Measurements from ENCODE around the gene ZFR2. TPM values are rescaled to one million over a fixed set of nuclear protein-coding genes. Genes with fewer than 3 reads are reported as not detected.

The ZFR2 gene
- total RNA-seq, 4 donors from 2014 or later: 0.13 TPM; not detected in 3

DNA sequence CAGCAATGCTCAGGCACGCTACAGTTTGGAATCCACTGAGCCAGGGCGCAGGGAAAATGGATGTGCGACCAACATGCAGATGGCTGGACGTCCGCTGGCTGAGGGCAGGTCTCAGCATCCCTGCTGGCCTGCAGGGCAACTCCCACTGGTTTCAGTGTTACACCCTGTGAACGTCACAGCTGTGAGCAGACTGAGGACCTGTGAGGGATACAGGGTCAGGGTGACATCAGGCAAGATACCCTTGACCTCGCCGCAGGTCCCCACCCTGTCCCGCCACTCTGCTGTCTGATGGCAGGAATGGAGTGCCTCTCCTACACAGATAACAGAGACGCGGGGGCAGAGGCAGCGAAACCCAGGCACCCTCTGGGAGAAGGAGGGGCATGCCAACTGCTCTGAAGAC, 19.1 kb downstream of the ZFR2 start:
- no peak overlapping the region for H3K4me3 ChIP-seq (ENCODE audit: low read depth, poor library complexity, severe bottlenecking)
- intact Hi-C loops (cut with DNase I; ENCODE audit: low total_unique reads): no loop called here
- WGBS, 2 donors: 81 to 83% methylated on average over 12 of the region's 12 CpGs
- no peak for TF ChIP-seq POLR2A (IDR thresholded peaks at IDR 0.05)
- TF ChIP-seq, protein P1, sequence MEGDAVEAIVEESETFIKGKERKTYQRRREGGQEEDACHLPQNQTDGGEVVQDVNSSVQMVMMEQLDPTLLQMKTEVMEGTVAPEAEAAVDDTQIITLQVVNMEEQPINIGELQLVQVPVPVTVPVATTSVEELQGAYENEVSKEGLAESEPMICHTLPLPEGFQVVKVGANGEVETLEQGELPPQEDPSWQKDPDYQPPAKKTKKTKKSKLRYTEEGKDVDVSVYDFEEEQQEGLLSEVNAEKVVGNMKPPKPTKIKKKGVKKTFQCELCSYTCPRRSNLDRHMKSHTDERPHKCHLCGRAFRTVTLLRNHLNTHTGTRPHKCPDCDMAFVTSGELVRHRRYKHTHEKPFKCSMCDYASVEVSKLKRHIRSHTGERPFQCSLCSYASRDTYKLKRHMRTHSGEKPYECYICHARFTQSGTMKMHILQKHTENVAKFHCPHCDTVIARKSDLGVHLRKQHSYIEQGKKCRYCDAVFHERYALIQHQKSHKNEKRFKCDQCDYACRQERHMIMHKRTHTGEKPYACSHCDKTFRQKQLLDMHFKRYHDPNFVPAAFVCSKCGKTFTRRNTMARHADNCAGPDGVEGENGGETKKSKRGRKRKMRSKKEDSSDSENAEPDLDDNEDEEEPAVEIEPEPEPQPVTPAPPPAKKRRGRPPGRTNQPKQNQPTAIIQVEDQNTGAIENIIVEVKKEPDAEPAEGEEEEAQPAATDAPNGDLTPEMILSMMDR (IDR thresholded peaks at IDR 0.05): no peak
- DNase-seq (ENCODE audit: low spot score in 2 of 2): no peak

DNA sequence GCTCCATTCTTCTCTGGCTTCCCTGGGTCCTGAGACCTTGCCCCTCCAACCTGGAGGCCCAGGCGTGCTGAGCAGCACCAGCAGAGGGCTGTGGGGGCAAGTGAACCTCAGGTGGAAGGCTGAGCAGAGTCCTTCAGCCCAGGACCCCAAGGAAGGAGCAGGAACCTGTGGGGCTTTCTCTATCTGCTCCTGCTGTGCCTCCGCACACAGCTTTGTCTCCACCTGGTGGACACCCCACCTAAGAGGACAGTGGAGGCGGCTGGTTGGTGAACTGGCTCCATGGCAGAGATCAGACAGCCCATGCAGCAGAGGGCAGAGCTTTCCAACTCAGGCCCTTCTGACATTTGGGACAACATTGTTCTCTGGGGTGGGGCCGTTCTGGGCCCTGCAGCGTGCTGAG, 19.7 kb downstream of the ZFR2 start:
- WGBS, 2 donors: 57 to 63% methylated on average over 5 of the region's 5 CpGs
- TF ChIP-seq, protein P1 (IDR thresholded peaks at IDR 0.05): no peak
- no peak for TF ChIP-seq POLR2A (IDR thresholded peaks at IDR 0.05)
- no peak for DNase-seq (ENCODE audit: low spot score in 2 of 2)
- intact Hi-C loops (cut with DNase I; ENCODE audit: low total_unique reads): no loop called here
- no peak overlapping the region for H3K4me3 ChIP-seq (ENCODE audit: low read depth, poor library complexity, severe bottlenecking)

DNA sequence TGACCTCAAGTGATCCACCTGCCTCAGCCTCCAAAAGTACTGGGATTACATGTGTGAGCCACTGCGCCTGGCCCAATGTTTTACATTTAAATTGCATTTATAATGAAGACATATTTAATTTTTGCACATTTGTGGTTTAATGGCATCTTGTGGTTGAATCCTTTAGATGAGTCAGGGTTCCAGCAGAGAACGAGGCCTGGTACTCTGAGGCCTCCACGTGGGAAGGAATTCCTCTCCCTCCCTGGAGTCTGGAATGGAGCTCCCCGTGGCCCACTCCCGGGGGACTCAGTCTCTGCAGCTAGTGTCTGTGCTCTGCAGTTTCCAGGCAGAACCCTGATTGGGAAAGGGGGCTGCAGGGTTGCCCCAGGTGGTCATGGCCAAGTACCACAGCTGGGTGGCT, 24.2 kb downstream of the ZFR2 start:
- no peak for DNase-seq (ENCODE audit: low spot score in 2 of 2)
- WGBS, 2 donors: 55 to 79% methylated on average over 5 of the region's 5 CpGs

DNA sequence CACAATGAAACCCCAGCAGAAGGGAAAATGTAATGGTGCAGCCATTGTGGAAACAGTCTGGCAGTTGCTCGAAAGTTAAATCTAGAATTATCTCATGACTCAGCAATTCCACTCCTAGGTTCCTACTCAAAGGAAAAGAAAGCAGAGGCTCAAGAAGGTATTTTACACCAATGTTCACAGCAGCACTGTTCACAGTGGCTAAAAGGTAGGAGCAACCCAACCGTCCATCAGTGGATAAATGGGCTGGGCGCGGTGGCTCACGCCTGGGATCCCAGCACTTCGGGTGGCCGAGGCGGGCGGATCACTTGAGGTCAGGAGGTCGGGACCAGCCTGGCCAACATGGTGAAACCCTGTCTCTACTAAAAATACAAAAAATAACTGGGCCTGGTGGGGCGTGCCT, 25.9 kb downstream of the ZFR2 start:
- WGBS, 2 donors: 88 to 90% methylated on average over 11 of the region's 11 CpGs
- no peak for DNase-seq (ENCODE audit: low spot score in 2 of 2)
- intact Hi-C loops (cut with DNase I; ENCODE audit: low total_unique reads): no loop called here
- TF ChIP-seq, protein P1 (IDR thresholded peaks at IDR 0.05): no peak
- TF ChIP-seq POLR2A (IDR thresholded peaks at IDR 0.05): no peak
- H3K4me3 ChIP-seq (ENCODE audit: low read depth, poor library complexity, severe bottlenecking): no peak overlapping the region

More for the DNA sequence above, 24.2 kb downstream of the ZFR2 start:
- intact Hi-C loops (cut with DNase I; ENCODE audit: low total_unique reads): no loop called here
- TF ChIP-seq, protein P1 (IDR thresholded peaks at IDR 0.05): no peak
- TF ChIP-seq POLR2A (IDR thresholded peaks at IDR 0.05): no peak
- H3K4me3 ChIP-seq (ENCODE audit: low read depth, poor library complexity, severe bottlenecking): no peak overlapping the region

DNA sequence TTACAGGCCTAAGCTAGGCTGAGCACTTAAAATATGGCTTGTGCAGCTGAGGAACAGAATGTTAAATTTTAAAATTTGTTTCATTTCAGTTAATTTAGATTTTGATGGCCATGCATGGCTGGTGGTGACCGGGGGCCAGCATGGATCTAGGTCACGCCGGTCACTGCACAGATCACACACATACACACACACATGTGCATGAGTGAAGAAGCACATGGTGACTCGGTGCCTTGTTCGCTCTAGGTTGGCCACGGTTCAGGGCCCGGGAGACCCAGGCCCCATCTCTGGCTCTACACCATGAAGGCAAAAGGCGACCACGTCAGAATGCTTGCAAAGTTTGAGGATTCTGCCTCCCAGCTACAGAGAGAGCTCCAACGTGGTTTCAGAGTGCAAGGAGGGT, 28.0 kb downstream of the ZFR2 start:
- 89 to 90% methylated on average over 10 of the region's 10 CpGs for WGBS, 2 donors
- H3K4me3 ChIP-seq (ENCODE audit: low read depth, poor library complexity, severe bottlenecking): no peak overlapping the region
- DNase-seq (ENCODE audit: low spot score in 2 of 2): no peak
- intact Hi-C loops (cut with DNase I; ENCODE audit: low total_unique reads): no loop called here
- TF ChIP-seq POLR2A (IDR thresholded peaks at IDR 0.05): no peak
- TF ChIP-seq, protein P1 (IDR thresholded peaks at IDR 0.05): no peak

DNA sequence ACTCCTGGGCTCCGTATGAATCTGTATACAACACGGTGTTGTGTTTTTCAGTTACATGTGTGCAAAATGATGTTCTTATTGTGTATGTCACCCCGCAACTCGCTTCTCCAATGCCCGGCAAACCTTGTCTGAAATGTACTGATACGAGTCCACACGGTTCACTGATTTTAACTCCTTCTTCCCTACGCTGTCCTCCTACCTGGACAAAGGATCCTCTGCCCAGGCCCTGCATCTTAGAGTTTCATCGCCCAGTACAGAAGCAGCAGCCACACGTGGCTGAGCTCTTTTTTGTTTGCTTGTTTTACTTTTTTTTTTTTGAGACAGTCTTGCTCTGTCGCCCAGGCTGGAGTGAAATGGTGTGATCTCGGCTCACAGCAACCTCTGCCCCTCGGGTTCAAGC, 28.9 kb downstream of the ZFR2 start:
- WGBS, 2 donors: 77 to 80% methylated on average over 13 of the region's 13 CpGs
- intact Hi-C loops (cut with DNase I; ENCODE audit: low total_unique reads): no loop called here
- no peak overlapping the region for H3K4me3 ChIP-seq (ENCODE audit: low read depth, poor library complexity, severe bottlenecking)
- no peak for TF ChIP-seq POLR2A (IDR thresholded peaks at IDR 0.05)
- TF ChIP-seq, protein P1 (IDR thresholded peaks at IDR 0.05): no peak
- DNase-seq (ENCODE audit: low spot score in 2 of 2): no peak

Data from lower leg skin (tissue), 4 donors.